Measurements from ENCODE around the gene WDFY1.

Gene WDFY1

DNA sequence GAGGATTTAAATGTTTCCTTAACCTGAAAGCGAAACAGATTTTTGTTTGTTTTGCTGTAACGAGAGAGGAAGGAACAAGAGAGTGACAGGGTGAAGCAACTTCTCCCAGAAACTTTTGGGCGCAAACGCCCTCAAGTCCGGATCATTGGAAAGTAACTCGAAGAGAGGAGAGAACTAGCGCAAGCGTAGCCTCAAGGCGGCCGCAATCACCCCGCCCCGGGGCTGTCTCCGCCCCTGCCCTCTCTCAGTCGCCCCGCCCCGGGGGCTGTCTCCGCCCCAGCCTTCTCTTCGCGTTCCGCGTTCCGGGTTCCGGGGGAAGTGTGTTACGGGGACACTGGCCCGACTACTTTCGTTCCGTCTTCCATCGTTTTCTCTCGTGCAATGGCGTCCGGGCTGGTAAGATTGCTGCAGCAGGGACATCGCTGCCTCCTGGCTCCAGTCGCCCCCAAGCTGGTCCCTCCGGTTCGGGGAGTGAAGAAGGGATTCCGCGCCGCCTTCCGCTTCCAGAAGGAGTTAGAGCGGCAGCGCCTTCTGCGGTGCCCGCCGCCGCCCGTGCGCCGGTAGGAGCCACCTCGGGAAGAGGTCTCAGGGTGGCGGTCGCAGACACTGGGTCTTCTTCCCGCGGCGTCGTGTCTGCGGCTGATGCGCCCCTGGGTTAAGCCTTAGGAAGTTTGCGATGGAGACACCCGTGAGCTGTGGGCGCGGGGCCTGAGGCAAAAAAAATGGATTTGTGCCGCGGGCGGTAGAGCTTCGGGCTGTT is 12.1 kb upstream of the WDFY1 start, which contains the start of gene MRPL44 (continued):
- TF ChIP-seq, protein P1, sequence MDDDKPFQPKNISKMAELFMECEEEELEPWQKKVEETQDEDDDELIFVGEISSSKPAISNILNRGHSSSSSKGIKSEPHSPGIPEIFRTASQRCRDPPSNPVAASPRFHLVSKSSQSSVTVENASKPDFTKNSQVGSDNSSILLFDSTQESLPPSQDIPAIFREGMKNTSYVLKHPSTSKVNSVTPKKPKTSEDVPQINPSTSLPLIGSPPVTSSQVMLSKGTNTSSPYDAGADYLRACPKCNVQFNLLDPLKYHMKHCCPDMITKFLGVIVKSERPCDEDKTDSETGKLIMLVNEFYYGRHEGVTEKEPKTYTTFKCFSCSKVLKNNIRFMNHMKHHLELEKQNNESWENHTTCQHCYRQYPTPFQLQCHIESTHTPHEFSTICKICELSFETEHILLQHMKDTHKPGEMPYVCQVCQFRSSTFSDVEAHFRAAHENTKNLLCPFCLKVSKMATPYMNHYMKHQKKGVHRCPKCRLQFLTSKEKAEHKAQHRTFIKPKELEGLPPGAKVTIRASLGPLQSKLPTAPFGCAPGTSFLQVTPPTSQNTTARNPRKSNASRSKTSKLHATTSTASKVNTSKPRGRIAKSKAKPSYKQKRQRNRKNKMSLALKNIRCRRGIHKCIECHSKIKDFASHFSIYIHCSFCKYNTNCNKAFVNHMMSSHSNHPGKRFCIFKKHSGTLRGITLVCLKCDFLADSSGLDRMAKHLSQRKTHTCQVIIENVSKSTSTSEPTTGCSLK (tag by site-specific recombination; IDR thresholded peaks at IDR 0.05), result no peak
- TF ChIP-seq, protein P2, sequence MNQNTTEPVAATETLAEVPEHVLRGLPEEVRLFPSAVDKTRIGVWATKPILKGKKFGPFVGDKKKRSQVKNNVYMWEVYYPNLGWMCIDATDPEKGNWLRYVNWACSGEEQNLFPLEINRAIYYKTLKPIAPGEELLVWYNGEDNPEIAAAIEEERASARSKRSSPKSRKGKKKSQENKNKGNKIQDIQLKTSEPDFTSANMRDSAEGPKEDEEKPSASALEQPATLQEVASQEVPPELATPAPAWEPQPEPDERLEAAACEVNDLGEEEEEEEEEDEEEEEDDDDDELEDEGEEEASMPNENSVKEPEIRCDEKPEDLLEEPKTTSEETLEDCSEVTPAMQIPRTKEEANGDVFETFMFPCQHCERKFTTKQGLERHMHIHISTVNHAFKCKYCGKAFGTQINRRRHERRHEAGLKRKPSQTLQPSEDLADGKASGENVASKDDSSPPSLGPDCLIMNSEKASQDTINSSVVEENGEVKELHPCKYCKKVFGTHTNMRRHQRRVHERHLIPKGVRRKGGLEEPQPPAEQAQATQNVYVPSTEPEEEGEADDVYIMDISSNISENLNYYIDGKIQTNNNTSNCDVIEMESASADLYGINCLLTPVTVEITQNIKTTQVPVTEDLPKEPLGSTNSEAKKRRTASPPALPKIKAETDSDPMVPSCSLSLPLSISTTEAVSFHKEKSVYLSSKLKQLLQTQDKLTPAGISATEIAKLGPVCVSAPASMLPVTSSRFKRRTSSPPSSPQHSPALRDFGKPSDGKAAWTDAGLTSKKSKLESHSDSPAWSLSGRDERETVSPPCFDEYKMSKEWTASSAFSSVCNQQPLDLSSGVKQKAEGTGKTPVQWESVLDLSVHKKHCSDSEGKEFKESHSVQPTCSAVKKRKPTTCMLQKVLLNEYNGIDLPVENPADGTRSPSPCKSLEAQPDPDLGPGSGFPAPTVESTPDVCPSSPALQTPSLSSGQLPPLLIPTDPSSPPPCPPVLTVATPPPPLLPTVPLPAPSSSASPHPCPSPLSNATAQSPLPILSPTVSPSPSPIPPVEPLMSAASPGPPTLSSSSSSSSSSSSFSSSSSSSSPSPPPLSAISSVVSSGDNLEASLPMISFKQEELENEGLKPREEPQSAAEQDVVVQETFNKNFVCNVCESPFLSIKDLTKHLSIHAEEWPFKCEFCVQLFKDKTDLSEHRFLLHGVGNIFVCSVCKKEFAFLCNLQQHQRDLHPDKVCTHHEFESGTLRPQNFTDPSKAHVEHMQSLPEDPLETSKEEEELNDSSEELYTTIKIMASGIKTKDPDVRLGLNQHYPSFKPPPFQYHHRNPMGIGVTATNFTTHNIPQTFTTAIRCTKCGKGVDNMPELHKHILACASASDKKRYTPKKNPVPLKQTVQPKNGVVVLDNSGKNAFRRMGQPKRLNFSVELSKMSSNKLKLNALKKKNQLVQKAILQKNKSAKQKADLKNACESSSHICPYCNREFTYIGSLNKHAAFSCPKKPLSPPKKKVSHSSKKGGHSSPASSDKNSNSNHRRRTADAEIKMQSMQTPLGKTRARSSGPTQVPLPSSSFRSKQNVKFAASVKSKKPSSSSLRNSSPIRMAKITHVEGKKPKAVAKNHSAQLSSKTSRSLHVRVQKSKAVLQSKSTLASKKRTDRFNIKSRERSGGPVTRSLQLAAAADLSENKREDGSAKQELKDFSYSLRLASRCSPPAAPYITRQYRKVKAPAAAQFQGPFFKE (tag by site-specific recombination; IDR thresholded peaks at IDR 0.05; ENCODE audit: borderline replicate concordance), result no peak
- TF ChIP-seq ZNF324 (tag by site-specific recombination; IDR thresholded peaks at IDR 0.05), result peak; percentile 92; the same call in 1 of the 2 replicates
- TF ChIP-seq IKZF3 (tag by site-specific recombination; IDR thresholded peaks at IDR 0.05), result no peak
- TF ChIP-seq, protein P3, sequence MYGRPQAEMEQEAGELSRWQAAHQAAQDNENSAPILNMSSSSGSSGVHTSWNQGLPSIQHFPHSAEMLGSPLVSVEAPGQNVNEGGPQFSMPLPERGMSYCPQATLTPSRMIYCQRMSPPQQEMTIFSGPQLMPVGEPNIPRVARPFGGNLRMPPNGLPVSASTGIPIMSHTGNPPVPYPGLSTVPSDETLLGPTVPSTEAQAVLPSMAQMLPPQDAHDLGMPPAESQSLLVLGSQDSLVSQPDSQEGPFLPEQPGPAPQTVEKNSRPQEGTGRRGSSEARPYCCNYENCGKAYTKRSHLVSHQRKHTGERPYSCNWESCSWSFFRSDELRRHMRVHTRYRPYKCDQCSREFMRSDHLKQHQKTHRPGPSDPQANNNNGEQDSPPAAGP (tag by site-specific recombination; IDR thresholded peaks at IDR 0.05), result peak; percentile 91
- TF ChIP-seq, protein P4, sequence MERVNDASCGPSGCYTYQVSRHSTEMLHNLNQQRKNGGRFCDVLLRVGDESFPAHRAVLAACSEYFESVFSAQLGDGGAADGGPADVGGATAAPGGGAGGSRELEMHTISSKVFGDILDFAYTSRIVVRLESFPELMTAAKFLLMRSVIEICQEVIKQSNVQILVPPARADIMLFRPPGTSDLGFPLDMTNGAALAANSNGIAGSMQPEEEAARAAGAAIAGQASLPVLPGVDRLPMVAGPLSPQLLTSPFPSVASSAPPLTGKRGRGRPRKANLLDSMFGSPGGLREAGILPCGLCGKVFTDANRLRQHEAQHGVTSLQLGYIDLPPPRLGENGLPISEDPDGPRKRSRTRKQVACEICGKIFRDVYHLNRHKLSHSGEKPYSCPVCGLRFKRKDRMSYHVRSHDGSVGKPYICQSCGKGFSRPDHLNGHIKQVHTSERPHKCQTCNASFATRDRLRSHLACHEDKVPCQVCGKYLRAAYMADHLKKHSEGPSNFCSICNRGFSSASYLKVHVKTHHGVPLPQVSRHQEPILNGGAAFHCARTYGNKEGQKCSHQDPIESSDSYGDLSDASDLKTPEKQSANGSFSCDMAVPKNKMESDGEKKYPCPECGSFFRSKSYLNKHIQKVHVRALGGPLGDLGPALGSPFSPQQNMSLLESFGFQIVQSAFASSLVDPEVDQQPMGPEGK (tag by site-specific recombination; IDR thresholded peaks at IDR 0.05), result peak; percentile 95
- TF ChIP-seq ZNF248 (tag by site-specific recombination; IDR thresholded peaks at IDR 0.05), result no peak
- peak; percentile 94 for TF ChIP-seq ZNF561 (tag by site-specific recombination; IDR thresholded peaks at IDR 0.05; ENCODE audit: borderline replicate concordance)
- no peak for TF ChIP-seq ZNF423 (tag by site-specific recombination; IDR thresholded peaks at IDR 0.05)
- 0 out of 2 replicates have a peak, but pooled peaks have one; percentile 62 for TF ChIP-seq ZNF624 (tag by site-specific recombination; IDR thresholded peaks at IDR 0.05)
- 0 out of 2 replicates have a peak, but pooled peaks have one; percentile 57 for TF ChIP-seq HOXD13 (CRISPR knock-in tag; IDR thresholded peaks at IDR 0.05; ENCODE audit: borderline replicate concordance)
- TF ChIP-seq, protein P5, sequence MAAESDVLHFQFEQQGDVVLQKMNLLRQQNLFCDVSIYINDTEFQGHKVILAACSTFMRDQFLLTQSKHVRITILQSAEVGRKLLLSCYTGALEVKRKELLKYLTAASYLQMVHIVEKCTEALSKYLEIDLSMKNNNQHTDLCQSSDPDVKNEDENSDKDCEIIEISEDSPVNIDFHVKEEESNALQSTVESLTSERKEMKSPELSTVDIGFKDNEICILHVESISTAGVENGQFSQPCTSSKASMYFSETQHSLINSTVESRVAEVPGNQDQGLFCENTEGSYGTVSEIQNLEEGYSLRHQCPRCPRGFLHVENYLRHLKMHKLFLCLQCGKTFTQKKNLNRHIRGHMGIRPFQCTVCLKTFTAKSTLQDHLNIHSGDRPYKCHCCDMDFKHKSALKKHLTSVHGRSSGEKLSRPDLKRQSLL (tag by site-specific recombination; IDR thresholded peaks at IDR 0.05), result peak; percentile 87
- 0 out of 2 replicates have a peak, but pooled peaks have one; percentile 8 for TF ChIP-seq ZNF121 (tag by site-specific recombination; IDR thresholded peaks at IDR 0.05)
- peak; percentile 96 for TF ChIP-seq KLF16 (tag by site-specific recombination; IDR thresholded peaks at IDR 0.05)
- peak; percentile 99 for TF ChIP-seq YY1 (tag by site-specific recombination; IDR thresholded peaks at IDR 0.05)
- TF ChIP-seq, protein P6, sequence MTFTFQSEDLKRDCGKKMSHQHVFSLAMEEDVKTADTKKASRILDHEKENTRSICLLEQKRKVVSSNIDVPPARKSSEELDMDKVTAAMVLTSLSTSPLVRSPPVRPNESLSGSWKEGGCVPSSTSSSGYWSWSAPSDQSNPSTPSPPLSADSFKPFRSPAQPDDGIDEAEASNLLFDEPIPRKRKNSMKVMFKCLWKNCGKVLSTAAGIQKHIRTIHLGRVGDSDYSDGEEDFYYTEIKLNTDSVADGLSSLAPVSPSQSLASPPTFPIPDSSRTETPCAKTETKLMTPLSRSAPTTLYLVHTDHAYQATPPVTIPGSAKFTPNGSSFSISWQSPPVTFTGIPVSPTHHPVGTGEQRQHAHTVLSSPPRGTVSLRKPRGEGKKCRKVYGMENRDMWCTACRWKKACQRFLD (tag by site-specific recombination; IDR thresholded peaks at IDR 0.05), result no peak
- TF ChIP-seq, protein P7, sequence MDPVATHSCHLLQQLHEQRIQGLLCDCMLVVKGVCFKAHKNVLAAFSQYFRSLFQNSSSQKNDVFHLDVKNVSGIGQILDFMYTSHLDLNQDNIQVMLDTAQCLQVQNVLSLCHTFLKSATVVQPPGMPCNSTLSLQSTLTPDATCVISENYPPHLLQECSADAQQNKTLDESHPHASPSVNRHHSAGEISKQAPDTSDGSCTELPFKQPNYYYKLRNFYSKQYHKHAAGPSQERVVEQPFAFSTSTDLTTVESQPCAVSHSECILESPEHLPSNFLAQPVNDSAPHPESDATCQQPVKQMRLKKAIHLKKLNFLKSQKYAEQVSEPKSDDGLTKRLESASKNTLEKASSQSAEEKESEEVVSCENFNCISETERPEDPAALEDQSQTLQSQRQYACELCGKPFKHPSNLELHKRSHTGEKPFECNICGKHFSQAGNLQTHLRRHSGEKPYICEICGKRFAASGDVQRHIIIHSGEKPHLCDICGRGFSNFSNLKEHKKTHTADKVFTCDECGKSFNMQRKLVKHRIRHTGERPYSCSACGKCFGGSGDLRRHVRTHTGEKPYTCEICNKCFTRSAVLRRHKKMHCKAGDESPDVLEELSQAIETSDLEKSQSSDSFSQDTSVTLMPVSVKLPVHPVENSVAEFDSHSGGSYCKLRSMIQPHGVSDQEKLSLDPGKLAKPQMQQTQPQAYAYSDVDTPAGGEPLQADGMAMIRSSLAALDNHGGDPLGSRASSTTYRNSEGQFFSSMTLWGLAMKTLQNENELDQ (tag by site-specific recombination; IDR thresholded peaks at IDR 0.05; ENCODE audit: low read depth), result no peak
- TF ChIP-seq, protein P8, sequence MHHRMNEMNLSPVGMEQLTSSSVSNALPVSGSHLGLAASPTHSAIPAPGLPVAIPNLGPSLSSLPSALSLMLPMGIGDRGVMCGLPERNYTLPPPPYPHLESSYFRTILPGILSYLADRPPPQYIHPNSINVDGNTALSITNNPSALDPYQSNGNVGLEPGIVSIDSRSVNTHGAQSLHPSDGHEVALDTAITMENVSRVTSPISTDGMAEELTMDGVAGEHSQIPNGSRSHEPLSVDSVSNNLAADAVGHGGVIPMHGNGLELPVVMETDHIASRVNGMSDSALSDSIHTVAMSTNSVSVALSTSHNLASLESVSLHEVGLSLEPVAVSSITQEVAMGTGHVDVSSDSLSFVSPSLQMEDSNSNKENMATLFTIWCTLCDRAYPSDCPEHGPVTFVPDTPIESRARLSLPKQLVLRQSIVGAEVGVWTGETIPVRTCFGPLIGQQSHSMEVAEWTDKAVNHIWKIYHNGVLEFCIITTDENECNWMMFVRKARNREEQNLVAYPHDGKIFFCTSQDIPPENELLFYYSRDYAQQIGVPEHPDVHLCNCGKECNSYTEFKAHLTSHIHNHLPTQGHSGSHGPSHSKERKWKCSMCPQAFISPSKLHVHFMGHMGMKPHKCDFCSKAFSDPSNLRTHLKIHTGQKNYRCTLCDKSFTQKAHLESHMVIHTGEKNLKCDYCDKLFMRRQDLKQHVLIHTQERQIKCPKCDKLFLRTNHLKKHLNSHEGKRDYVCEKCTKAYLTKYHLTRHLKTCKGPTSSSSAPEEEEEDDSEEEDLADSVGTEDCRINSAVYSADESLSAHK (tag by site-specific recombination; IDR thresholded peaks at IDR 0.05), result peak; percentile 58
- peak; percentile 36; the same call in 1 of the 2 replicates for TF ChIP-seq SCRT2 (tag by site-specific recombination; IDR thresholded peaks at IDR 0.05)
